HepG2 (cell line): ENCODE results near the gene U2SURP. TPM values are rescaled to one million over a fixed set of nuclear protein-coding genes. Genes with fewer than 3 reads are reported as not detected.

ENCODE experiments used
- ATF5 ChIP-seq: sonication (generic); formaldehyde crosslinking; IDR thresholded peaks from 2 replicates; pipeline ENCODE4 v1.4.0; 2020; ENCODE audit warnings: mild to moderate bottlenecking, low read depth, missing genetic modification reagents
- FOXP1 ChIP-seq, 2 experiments: fragments of 450-650 bp in 1 of 2; IDR thresholded peaks; 2 replicates each; pipeline ENCODE4 v1.6.1; 2017 to 2018; ENCODE audit warnings: antibody characterized with exemption in 1 of 2
- IKZF1 ChIP-seq: fragments of 450-650 bp; IDR thresholded peaks from 2 replicates; pipeline ENCODE4 v1.7.1; 2016
- MAX ChIP-seq: IDR thresholded peaks from 2 replicates; pipeline ENCODE4 v1.6.1; 2012; ENCODE audit warnings: inconsistent platforms
- PAXIP1 ChIP-seq: sonication (generic); formaldehyde crosslinking; conservative IDR thresholded peaks from 2 replicates; pipeline ENCODE4 v1.4.0; 2020; ENCODE audit warnings: mild to moderate bottlenecking, missing genetic modification reagents, moderate library complexity
- RCOR2 ChIP-seq: IDR thresholded peaks from 2 replicates; pipeline ENCODE4 v1.6.1; 2016; ENCODE audit warnings: missing biosample characterization, missing genetic modification reagents
- RXRA ChIP-seq: sonication (generic); formaldehyde crosslinking; IDR thresholded peaks from 2 replicates; pipeline ENCODE4 v1.5.1; 2020; ENCODE audit warnings: missing genetic modification reagents
- U2AF2 ChIP-seq: fragments of 200-400 bp; formaldehyde crosslinking; IDR thresholded peaks from 2 replicates; pipeline ENCODE4 v1.6.1; 2017; ENCODE audit warnings: low read depth, mild to moderate bottlenecking, low read length
- ZBTB39 ChIP-seq: sonication (generic); formaldehyde crosslinking; IDR thresholded peaks from 2 replicates; pipeline ENCODE4 v1.5.0; 2020; ENCODE audit warnings: missing genetic modification reagents
- ZC3H13 ChIP-seq: sonication (generic); formaldehyde crosslinking; IDR thresholded peaks from 2 replicates; pipeline ENCODE4 v1.8.1; 2023; ENCODE audit warnings: mild to moderate bottlenecking, missing genetic modification reagents, moderate library complexity
- ZNF670 ChIP-seq: sonication (generic); formaldehyde crosslinking; IDR thresholded peaks from 2 replicates; pipeline ENCODE4 v1.8.0; 2022; ENCODE audit warnings: mild to moderate bottlenecking, missing genetic modification reagents, borderline replicate concordance
- ZNF737 ChIP-seq: sonication (generic); formaldehyde crosslinking; IDR thresholded peaks from 2 replicates; pipeline ENCODE4 v1.5.0; 2020; ENCODE audit warnings: missing genetic modification reagents, mild to moderate bottlenecking, borderline replicate concordance
- ZNF83 ChIP-seq: sonication (generic); formaldehyde crosslinking; IDR thresholded peaks from 2 replicates; pipeline ENCODE4 v1.4.0; 2020; ENCODE audit warnings: missing genetic modification reagents, mild to moderate bottlenecking, borderline replicate concordance
- polyA plus RNA-seq, 8 experiments: library from polyadenylated mRNA; depleted of rRNA in 3 of 8; stranded (reverse) in 7 of 8; unstranded in 1 of 8; fragments of >200 nt; fragmentation: Illumina TruSeq in 4 of 8; extraction: Trizol in 4 of 8; gene quantifications; 2 replicates each; pipeline versions ENCODE4 v1.2.1 to v1.2.3, GENCODE V29; 2011 to 2016; ENCODE audit warnings: low read depth in 4 of 8, missing spikeins in 1 of 8, mixed read lengths in 1 of 8; ENCODE audit not compliant: insufficient read depth in 1 of 8
- total RNA-seq, 5 experiments: library from RNA; depleted of rRNA; stranded (reverse); fragments of >200 nt; fragmentation: Illumina TruSeq; extraction: Trizol; gene quantifications; 2 replicates each; pipeline ENCODE4 v1.2.3, GENCODE V29; 2016; ENCODE audit warnings: low read depth in 1 of 5

The U2SURP gene
- total and polyA plus RNA-seq, 2 of the 13 experiments (the other 11 are each of a cell fraction or from before 2014, with no cell fraction given) = 55.9 to 173 TPM

GRCh38 chr3:143070977-143071551, 69.7 kb downstream of the U2SURP start (continued):
- TF ChIP-seq MAX (no peak), FOXP1 (IDR thresholded peaks at IDR 0.05) (no peak), FOXP1 (CRISPR knock-in tag; IDR thresholded peaks at IDR 0.05) (no peak), RXRA (no peak), ZC3H13 (CRISPR knock-in tag) (no peak), ATF5 (CRISPR knock-in tag) (no peak), IKZF1 (no peak), ZNF670 (no peak), PAXIP1 (CRISPR knock-in tag) (no peak), RCOR2 (no peak), ZNF737 (CRISPR knock-in tag) (no peak), U2AF2 (no peak), ZBTB39 (no peak), ZNF83 (CRISPR knock-in tag) (no peak)
